SK-N-SH (cell line): ENCODE data around the gene CPNE4. TPM values are rescaled to one million over a fixed set of nuclear protein-coding genes. Genes with fewer than 3 reads are reported as not detected.

Experiments
- CTCF ChIA-PET: fragments of 300-600, 350-600 bp; formaldehyde crosslinking; extraction: SDS; loops from one replicate; lab custom pipeline; 2021; lab: Yijun Ruan, JAX
- POLR2A ChIA-PET: fragments of 350-600 bp; sonication (Branson Sonifier 250); formaldehyde crosslinking; extraction: SDS; loops from one replicate; lab custom pipeline; 2020; ENCODE audit warnings: antibody characterized with exemption, inconsistent platforms; lab: Yijun Ruan, JAX
- DNase-seq: peaks from one replicate; pipeline ENCODE4 v3.0.0; 2012
- H2AFZ ChIP-seq: fragments of 200-600 bp; sonication (generic); 2 replicates; pipeline ENCODE4 v1.8.1; 2016; ENCODE audit warnings: antibody characterized with exemption, mild to moderate bottlenecking, low read depth
- H3F3A ChIP-seq: fragments of 200-600 bp; sonication (generic); replicated peaks from 2 replicates; pipeline ENCODE3; 2016; ENCODE audit warnings: antibody characterized with exemption, mild to moderate bottlenecking; ENCODE audit not compliant: insufficient read depth
- H3K27ac ChIP-seq, 2 experiments: fragments of 200-500 bp in 1 of 2; fragments of 200-600 bp in 1 of 2; sonication (Bioruptor generic) in 1 of 2; sonication (generic), shearing (Covaris generic) in 1 of 2; 2 replicates each; pipeline versions ENCODE4 v1.5.1 to v1.6.1; 2014 to 2016; ENCODE audit warnings: low read depth in 2 of 2, inconsistent platforms in 1 of 2, low read length in 1 of 2, mild to moderate bottlenecking in 1 of 2, mixed read lengths in 1 of 2
- H3K27me3 ChIP-seq: fragments of 200-600 bp; sonication (generic), shearing (Covaris generic); 2 replicates; pipeline ENCODE4 v1.6.1; 2016; ENCODE audit warnings: mixed run types; ENCODE audit not compliant: insufficient read depth
- H3K36me3 ChIP-seq, 2 experiments: fragments of 200-500 bp in 1 of 2; fragments of 200-600 bp in 1 of 2; sonication (Bioruptor generic) in 1 of 2; sonication (generic) in 1 of 2; replicated peaks in 1 of 2; 2 replicates each; pipeline versions ENCODE3 to v1.5.1; 2014 to 2016; ENCODE audit warnings: low read length in 1 of 2, mild to moderate bottlenecking in 1 of 2; ENCODE audit not compliant: insufficient read depth in 2 of 2, control insufficient read depth in 1 of 2
- H3K4me1 ChIP-seq, 2 experiments: fragments of 200-500 bp in 1 of 2; fragments of 200-600 bp in 1 of 2; sonication (Bioruptor generic) in 1 of 2; sonication (generic), shearing (Covaris generic) in 1 of 2; 2 replicates each; pipeline versions ENCODE4 v1.5.1 to v1.6.1; 2014 to 2016; ENCODE audit warnings: low read depth in 1 of 2, low read length in 1 of 2, mixed run types in 1 of 2; ENCODE audit not compliant: insufficient read depth in 2 of 2, control insufficient read depth in 1 of 2
- H3K4me2 ChIP-seq: fragments of 200-600 bp; sonication (generic), shearing (Covaris generic); 2 replicates; pipeline ENCODE4 v1.6.1; 2017; ENCODE audit warnings: mixed run types
- H3K4me3 ChIP-seq, 2 experiments: fragments of 200-500 bp in 1 of 2; fragments of 200-600 bp in 1 of 2; sonication (Bioruptor generic) in 1 of 2; sonication (generic), shearing (Covaris generic) in 1 of 2; 2 replicates each; pipeline versions ENCODE4 v1.5.1 to v1.8.1; 2014 to 2016; ENCODE audit warnings: low read depth in 2 of 2, inconsistent platforms in 1 of 2, low read length in 1 of 2, mild to moderate bottlenecking in 1 of 2, mixed read lengths in 1 of 2, moderate library complexity in 1 of 2
- H3K79me2 ChIP-seq: fragments of 200-600 bp; sonication (generic); 2 replicates; pipeline ENCODE4 v1.8.1; 2017; ENCODE audit warnings: mild to moderate bottlenecking; ENCODE audit not compliant: insufficient read depth
- H3K9ac ChIP-seq: fragments of 200-600 bp; sonication (generic); 2 replicates; pipeline ENCODE4 v1.6.1; 2017; ENCODE audit warnings: mixed run types
- H3K9me2 ChIP-seq: fragments of 200-600 bp; sonication (generic); 2 replicates; pipeline ENCODE4 v1.6.1; 2017; ENCODE audit warnings: mixed run types
- H3K9me3 ChIP-seq: fragments of 200-600 bp; sonication (generic); 2 replicates; pipeline ENCODE4 v1.6.1; 2017; ENCODE audit warnings: mixed run types, mild to moderate bottlenecking, moderate library complexity
- H4K20me1 ChIP-seq: fragments of 200-600 bp; sonication (generic); 2 replicates; pipeline ENCODE4 v1.6.1; 2017; ENCODE audit warnings: mild to moderate bottlenecking, mixed run types; ENCODE audit not compliant: insufficient read depth
- CHD2 ChIP-seq: fragments of 150-350 bp; IDR thresholded peaks from 2 replicates; pipeline ENCODE4 v1.6.1; 2018; ENCODE audit warnings: low read length; ENCODE audit not compliant: partially characterized antibody
- ELF1 ChIP-seq: IDR thresholded peaks from 2 replicates; pipeline ENCODE4 v1.4.0; 2012
- EP300 ChIP-seq, 2 experiments: IDR thresholded peaks; 2 replicates each; pipeline versions ENCODE4 v1.4.0 to v1.6.1; 2012; ENCODE audit warnings: borderline replicate concordance in 1 of 2, low read depth in 1 of 2, low read length in 1 of 2
- EZH2phosphoT487 ChIP-seq: fragments of 200-600 bp; sonication (generic); IDR thresholded peaks from 2 replicates; pipeline ENCODE4 v1.6.1; 2017; ENCODE audit warnings: low read depth, mixed run types, mild to moderate bottlenecking, antibody characterized with exemption, moderate library complexity, borderline replicate concordance
- FOXM1 ChIP-seq: IDR thresholded peaks from 2 replicates; pipeline ENCODE4 v1.4.0; 2012; ENCODE audit warnings: low read depth, mild to moderate bottlenecking
- MEF2A ChIP-seq: IDR thresholded peaks from 2 replicates; pipeline ENCODE4 v1.4.0; 2012; ENCODE audit warnings: low read depth, borderline replicate concordance
- PBX3 ChIP-seq: IDR thresholded peaks from 2 replicates; pipeline ENCODE4; 2012
- POLR2AphosphoS5 ChIP-seq: IDR thresholded peaks from 2 replicates; pipeline ENCODE4 v1.6.1; 2012; ENCODE audit warnings: low read depth, low read length
- RAD21 ChIP-seq: IDR thresholded peaks from 2 replicates; pipeline ENCODE4 v1.6.1; 2012; ENCODE audit warnings: mild to moderate bottlenecking, low read length
- RCOR1 ChIP-seq: fragments of 150-350 bp; IDR thresholded peaks from 2 replicates; pipeline ENCODE4 v1.6.1; 2017; ENCODE audit warnings: antibody characterized with exemption, low read length
- RXRA ChIP-seq: IDR thresholded peaks from 2 replicates; pipeline ENCODE4 v1.4.0; 2012; ENCODE audit warnings: low read depth, mild to moderate bottlenecking, borderline replicate concordance
- SMC3 ChIP-seq: IDR thresholded peaks from 2 replicates; pipeline ENCODE4 v1.6.1; 2012; ENCODE audit warnings: low read depth, low read length, improper control_type of control experiment
- TEAD4 ChIP-seq: IDR thresholded peaks from 2 replicates; pipeline ENCODE4 v1.4.0; 2012; ENCODE audit warnings: mild to moderate bottlenecking, borderline replicate concordance; ENCODE audit not compliant: insufficient read depth
- YY1 ChIP-seq: IDR thresholded peaks from 2 replicates; pipeline ENCODE4 v1.4.0; 2012; ENCODE audit warnings: low read depth, mild to moderate bottlenecking
- ZBTB33 ChIP-seq: IDR thresholded peaks from 2 replicates; pipeline ENCODE4 v1.4.0; 2012; ENCODE audit warnings: low read depth, borderline replicate concordance
- WGBS: methylation state at CpG from one replicate; pipeline ENCODE4 v1.1.6; 2017; ENCODE audit warnings: low lambda C conversion rate; 5-methylcytosine and 5-hydroxymethylcytosine counted together
- polyA plus RNA-seq, 3 experiments: library from polyadenylated mRNA; depleted of rRNA; stranded (reverse); fragments of >200 nt; gene quantifications; 2 replicates each; pipeline ENCODE4 v1.2.3, GENCODE V29; 2012
- TF ChIP-seq, protein P1 (sequence below): fragments of 200-600 bp; sonication (generic); IDR thresholded peaks from 2 replicates; pipeline ENCODE4 v1.6.1; 2017; ENCODE audit warnings: antibody characterized with exemption, mild to moderate bottlenecking, moderate library complexity

CPNE4 gene
- polyA plus RNA-seq, 1 of the 3 experiments (the other 2 are of a cell fraction), result not detected

GRCh38 chr3:131549340-131549739, 485.5 kb downstream of the CPNE4 start:
- Histone ChIP-seq H3K4me3 (no peak overlapping the region), H3K79me2 (no peaks in the 10 kb centered on the region), H3F3A (no peaks in the 10 kb centered on the region), H3K36me3 (no peaks in the 10 kb centered on the region), H3K27me3 (no peaks in the 10 kb centered on the region), H3K4me1 (peaks cover 0 to 8% of the 10 kb centered on the region in 2 experiments; a peak in 2 of 4 replicates), H3K9me2 (no peaks in the 10 kb centered on the region), H3K4me2 (no peak overlapping the region), H3K9me3 (no peaks in the 10 kb centered on the region), H3K27ac (no peak overlapping the region), H2AFZ (no peak overlapping the region), H3K9ac (no peak overlapping the region), H4K20me1 (no peaks in the 10 kb centered on the region)
- 73% methylated on average over 1 of the region's 1 CpG for WGBS
- DNase-seq, result no peak
- CTCF ChIA-PET, result interaction anchor here (0.7 to 3.1 kb wide), 11 partner anchors 10 to 516 kb away, joined by 3 to 12 read pairs (median 5); partner anchors contain the start of gene CPNE4
- TF ChIP-seq SMC3, result peak; percentile 26; the same call in 1 of the 2 replicates
- no peak for TF ChIP-seq POLR2AphosphoS5
- TF ChIP-seq, protein P1, sequence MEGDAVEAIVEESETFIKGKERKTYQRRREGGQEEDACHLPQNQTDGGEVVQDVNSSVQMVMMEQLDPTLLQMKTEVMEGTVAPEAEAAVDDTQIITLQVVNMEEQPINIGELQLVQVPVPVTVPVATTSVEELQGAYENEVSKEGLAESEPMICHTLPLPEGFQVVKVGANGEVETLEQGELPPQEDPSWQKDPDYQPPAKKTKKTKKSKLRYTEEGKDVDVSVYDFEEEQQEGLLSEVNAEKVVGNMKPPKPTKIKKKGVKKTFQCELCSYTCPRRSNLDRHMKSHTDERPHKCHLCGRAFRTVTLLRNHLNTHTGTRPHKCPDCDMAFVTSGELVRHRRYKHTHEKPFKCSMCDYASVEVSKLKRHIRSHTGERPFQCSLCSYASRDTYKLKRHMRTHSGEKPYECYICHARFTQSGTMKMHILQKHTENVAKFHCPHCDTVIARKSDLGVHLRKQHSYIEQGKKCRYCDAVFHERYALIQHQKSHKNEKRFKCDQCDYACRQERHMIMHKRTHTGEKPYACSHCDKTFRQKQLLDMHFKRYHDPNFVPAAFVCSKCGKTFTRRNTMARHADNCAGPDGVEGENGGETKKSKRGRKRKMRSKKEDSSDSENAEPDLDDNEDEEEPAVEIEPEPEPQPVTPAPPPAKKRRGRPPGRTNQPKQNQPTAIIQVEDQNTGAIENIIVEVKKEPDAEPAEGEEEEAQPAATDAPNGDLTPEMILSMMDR, result peak; percentile 57
- TF ChIP-seq PBX3, result no peak
- TF ChIP-seq FOXM1, result no peak
- TF ChIP-seq CHD2, result no peak
- TF ChIP-seq TEAD4, result no peak
- no peak for TF ChIP-seq MEF2A
- peak; percentile 55 for TF ChIP-seq RAD21
- no peak for TF ChIP-seq ZBTB33
- TF ChIP-seq RCOR1, result no peak
- no peak for TF ChIP-seq YY1
- no peak for TF ChIP-seq EZH2phosphoT487
- no peak for TF ChIP-seq EP300 (IDR thresholded peaks at IDR 0.05; ENCODE audit: borderline replicate concordance in 1 of 2, low read depth in 1 of 2, low read length in 1 of 2)
- TF ChIP-seq ELF1, result no peak
- TF ChIP-seq RXRA, result no peak
- POLR2A ChIA-PET, result no interaction called here
